LNCAP (cell line): ENCODE data around the gene BBS2.
A peak's percentile ranks its signal among the peaks of the same experiment; 100 is the strongest.

ENCODE experiments used
- CTCF ChIP-seq: fragments of 450-650 bp; IDR thresholded peaks from 2 replicates; pipeline ENCODE4 v1.5.1; 2017; ENCODE audit warnings: mild to moderate bottlenecking

The BBS2 gene

GRCh38 chr16:56539656-56540055 lies 19.8 kb upstream of the BBS2 start:
- TF ChIP-seq CTCF, result no peak

- TF ChIP-seq CTCF, result no peak
Measured at GRCh38 chr16:56538331-56538730, 18.5 kb upstream of the BBS2 start.

- peak; percentile 27; the same call in 1 of the 2 replicates for TF ChIP-seq CTCF
Measured at GRCh38 chr16:56534847-56535383, 15.1 kb upstream of the BBS2 start.

- no peak for TF ChIP-seq CTCF
Measured at GRCh38 chr16:56532714-56533113, 12.9 kb upstream of the BBS2 start.

- TF ChIP-seq CTCF, result no peak
Measured at GRCh38 chr16:56530872-56531271, 11.0 kb upstream of the BBS2 start.

- no peak for TF ChIP-seq CTCF
Measured at GRCh38 chr16:56525236-56525635, 5.4 kb upstream of the BBS2 start.

- no peak for TF ChIP-seq CTCF
Measured at GRCh38 chr16:56520251-56520577, 390 bp upstream of the BBS2 start.

- TF ChIP-seq CTCF, result no peak
Measured at GRCh38 chr16:56518425-56518824, 1.4 kb downstream of the BBS2 start.
